ENCODE measurements around the gene MARK3.

The MARK3 gene

GRCh38 chr14:103531421-103532215 lies 146.4 kb downstream of the MARK3 start:
- TF ChIP-seq, protein P1, sequence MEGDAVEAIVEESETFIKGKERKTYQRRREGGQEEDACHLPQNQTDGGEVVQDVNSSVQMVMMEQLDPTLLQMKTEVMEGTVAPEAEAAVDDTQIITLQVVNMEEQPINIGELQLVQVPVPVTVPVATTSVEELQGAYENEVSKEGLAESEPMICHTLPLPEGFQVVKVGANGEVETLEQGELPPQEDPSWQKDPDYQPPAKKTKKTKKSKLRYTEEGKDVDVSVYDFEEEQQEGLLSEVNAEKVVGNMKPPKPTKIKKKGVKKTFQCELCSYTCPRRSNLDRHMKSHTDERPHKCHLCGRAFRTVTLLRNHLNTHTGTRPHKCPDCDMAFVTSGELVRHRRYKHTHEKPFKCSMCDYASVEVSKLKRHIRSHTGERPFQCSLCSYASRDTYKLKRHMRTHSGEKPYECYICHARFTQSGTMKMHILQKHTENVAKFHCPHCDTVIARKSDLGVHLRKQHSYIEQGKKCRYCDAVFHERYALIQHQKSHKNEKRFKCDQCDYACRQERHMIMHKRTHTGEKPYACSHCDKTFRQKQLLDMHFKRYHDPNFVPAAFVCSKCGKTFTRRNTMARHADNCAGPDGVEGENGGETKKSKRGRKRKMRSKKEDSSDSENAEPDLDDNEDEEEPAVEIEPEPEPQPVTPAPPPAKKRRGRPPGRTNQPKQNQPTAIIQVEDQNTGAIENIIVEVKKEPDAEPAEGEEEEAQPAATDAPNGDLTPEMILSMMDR (conservative IDR thresholded peaks at IDR 0.05; ENCODE audit: low read depth, low read length), result no peak
- no peak overlapping the region for H3K4me3 ChIP-seq (ENCODE audit: low read depth, low read length)
- DNase-seq (ENCODE audit: low read depth), result no peak

DNA sequence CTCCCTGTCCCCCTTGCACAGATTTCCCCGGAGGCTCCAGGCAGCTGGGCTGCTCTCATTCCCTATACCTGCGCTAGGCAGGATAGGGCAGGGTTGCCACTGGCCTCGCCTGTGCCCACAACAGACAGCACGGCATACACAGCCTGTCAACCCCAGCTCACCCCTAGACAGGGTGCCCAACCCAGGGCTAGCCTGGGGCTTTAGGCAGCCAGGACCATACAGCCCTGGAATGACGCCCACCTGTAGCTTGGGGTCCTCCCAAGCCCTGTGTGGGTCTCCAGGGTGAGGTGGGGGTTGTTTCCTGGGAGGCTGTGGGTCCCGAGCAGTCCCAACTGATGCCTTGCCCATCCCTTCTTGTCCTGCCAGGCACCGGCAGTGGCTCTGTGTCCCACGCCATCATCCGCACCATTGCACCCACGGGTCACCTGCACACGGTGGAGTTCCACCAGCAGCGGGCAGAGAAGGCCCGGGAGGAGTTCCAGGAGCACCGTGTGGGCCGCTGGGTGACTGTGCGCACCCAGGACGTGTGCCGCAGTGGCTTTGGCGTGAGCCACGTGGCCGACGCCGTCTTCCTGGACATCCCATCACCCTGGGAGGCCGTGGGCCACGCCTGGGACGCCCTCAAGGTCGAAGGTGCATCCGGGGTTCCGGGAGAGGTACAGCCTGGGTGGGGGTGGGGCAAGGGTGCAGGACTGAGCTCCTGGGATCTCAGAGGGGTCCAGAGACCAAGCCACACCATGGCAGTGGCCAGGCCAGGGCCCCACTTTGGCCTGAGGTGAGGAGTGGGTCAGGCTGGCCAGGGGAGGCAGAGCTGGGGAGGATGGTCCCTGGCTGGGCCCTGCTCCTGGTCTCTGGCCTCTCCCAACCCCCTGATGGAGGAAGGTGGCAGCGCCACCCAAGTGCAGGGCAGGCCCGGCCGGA lies 147.3 kb downstream of the MARK3 start:
- no peak overlapping the region for H3K4me3 ChIP-seq (ENCODE audit: low read depth, low read length)
- TF ChIP-seq, protein P1 (conservative IDR thresholded peaks at IDR 0.05; ENCODE audit: low read depth, low read length), result no peak
- DNase-seq (ENCODE audit: low read depth), result no peak

DNA sequence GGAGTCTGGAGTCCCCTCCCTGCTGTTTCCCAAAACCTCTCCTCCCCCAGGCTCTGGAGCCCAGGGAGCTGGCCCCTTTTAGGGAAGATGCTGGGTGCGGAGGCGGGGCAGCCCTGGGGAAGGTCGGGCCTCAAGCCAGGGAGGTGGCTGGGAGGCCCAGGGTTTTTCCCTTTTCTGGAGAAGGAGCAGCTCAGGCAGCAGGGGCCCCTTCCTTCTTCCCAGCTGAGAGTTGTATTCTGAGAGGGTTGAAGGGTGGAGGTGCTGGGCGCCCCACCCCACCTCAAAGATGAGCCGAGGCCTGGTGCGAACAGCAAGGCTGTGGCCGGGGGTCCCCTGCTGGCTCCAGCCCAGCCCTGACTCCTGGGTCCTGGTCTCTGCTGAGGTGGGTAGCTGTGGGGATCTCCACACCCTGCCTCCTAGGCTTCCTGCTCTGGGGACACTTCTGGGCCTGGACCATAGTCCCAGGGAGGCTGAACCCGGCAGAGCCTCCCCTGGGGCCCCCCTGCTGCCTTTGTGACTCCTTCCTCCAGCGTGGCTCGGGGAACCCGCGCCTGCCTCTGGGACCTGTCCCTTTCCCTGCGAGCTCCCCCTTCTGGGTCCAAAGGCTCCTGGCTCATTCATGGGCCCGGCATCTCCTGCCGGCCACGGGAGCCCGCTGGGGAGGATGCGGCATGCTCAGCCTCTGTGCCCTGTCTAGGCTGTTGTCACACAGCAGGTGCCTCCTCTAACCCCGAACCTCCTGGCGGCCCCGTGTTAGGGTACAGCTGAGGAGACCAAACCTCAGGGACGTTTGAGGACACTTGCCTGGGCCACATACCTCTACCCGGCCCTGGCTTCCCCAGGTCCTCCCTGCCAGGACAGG lies 148.2 kb downstream of the MARK3 start:
- TF ChIP-seq, protein P1 (conservative IDR thresholded peaks at IDR 0.05; ENCODE audit: low read depth, low read length), result no peak
- H3K4me3 ChIP-seq (ENCODE audit: low read depth, low read length), result no peak overlapping the region
- DNase-seq (ENCODE audit: low read depth), result no peak

DNA sequence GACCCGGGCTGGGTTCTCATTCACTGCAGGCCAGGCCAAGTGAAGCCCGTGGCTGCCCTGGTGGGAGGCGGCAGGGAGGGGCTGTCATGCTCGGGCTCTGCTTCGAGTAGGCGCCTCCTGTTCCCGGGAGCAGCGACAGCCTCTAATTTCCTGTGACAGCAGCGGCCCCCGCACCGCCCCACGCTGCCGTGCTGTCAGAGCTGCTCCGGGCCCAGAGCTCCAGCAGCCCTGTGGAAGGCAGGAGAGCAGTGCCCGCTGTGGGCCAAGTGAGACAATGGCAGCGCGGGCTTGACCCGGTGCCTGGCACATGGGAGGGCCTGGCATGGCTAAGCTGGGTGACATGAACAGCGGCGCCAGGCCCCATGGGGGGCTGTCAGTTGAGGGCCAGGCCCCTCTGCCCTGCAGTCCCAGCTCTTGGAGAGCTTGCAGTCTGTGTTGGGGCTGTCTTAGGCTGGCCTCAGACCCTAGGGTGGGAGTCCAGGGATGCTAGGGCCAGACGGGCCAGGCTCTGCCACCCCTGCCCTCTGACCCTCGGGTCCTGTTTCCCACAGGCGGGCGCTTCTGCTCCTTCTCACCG lies 148.9 kb downstream of the MARK3 start:
- TF ChIP-seq, protein P1 (conservative IDR thresholded peaks at IDR 0.05; ENCODE audit: low read depth, low read length), result no peak
- DNase-seq (ENCODE audit: low read depth), result no peak
- no peak overlapping the region for H3K4me3 ChIP-seq (ENCODE audit: low read depth, low read length)

- no peak overlapping the region for H3K4me3 ChIP-seq (ENCODE audit: low read depth, low read length)
- DNase-seq (ENCODE audit: low read depth), result no peak
- TF ChIP-seq, protein P1 (conservative IDR thresholded peaks at IDR 0.05; ENCODE audit: low read depth, low read length), result no peak
These were observed 149.4 kb downstream of the MARK3 start for GRCh38 chr14:103534576-103535061.

Data from choroid plexus epithelial cell (primary cell).